HG02852 (cell line): ENCODE measurements around the gene EED.
"Not testable (repeated sequence)": the region's sequence is repeated elsewhere in the genome, so short reads cannot be mapped to it uniquely, and the experiment has no call there.

Experiments
- ATAC-seq: cut with Tn5 transposase; IDR thresholded peaks from one replicate; pipeline ENCODE4 v1.9.1; 2021; ENCODE audit warnings: mild to moderate bottlenecking, moderate library complexity; ENCODE audit not compliant: unreplicated experiment

The EED gene

GRCh38 chr11:86289508-86290280, 45.1 kb downstream of the EED start:
- not testable (repeated sequence) for ATAC-seq

GRCh38 chr11:86291466-86292262, 47.1 kb downstream of the EED start:
- ATAC-seq: no peak

GRCh38 chr11:86292912-86293616, 48.5 kb downstream of the EED start:
- ATAC-seq: peak; percentile 76

GRCh38 chr11:86294026-86294425, 49.5 kb downstream of the EED start:
- no peak for ATAC-seq

GRCh38 chr11:86301742-86302091, 57.2 kb downstream of the EED start:
- peak; percentile 19 for ATAC-seq

- peak; percentile 99 for ATAC-seq
Observed at GRCh38 chr11:86302092-86302793, 57.7 kb downstream of the EED start, which contains the start of gene HIKESHI. Gene HIKESHI, plus strand, starts transcription at chr11:86302240. Its CDS starts 209 bp downstream, at chr11:86302449.

GRCh38 chr11:86303257-86303656, 58.7 kb downstream of the EED start:
- no peak for ATAC-seq

- ATAC-seq: not testable (repeated sequence)
Observed at GRCh38 chr11:86308710-86309109, 64.2 kb downstream of the EED start.

- ATAC-seq: no peak
Observed at GRCh38 chr11:86313793-86314192, 69.2 kb downstream of the EED start.

- ATAC-seq: no peak
Observed at GRCh38 chr11:86314636-86315035, 70.1 kb downstream of the EED start.
